Right lung (tissue), 5 donors: ENCODE results near the gene TOMM20. TPM values are rescaled to one million over a fixed set of nuclear protein-coding genes. Genes with fewer than 3 reads are reported as not detected.
"Not testable (repeated sequence)": the region's sequence is repeated elsewhere in the genome, so short reads cannot be mapped to it uniquely, and the experiment has no call there.

Source experiments
- DNase-seq, 2 donors: peaks; one replicate each; pipeline ENCODE4 v3.0.0-alpha.2; 2013
- polyA plus RNA-seq, 5 donors: library from polyadenylated mRNA; unstranded; fragments of 120-200 nt; gene quantifications; one replicate each; pipeline versions ENCODE4 v1.2.1 to v1.2.3, GENCODE V29; 2013; ENCODE audit warnings: inconsistent platforms in 1 of 5, low replicate concordance in 1 of 5; ENCODE audit not compliant: insufficient read length in 5 of 5, insufficient read depth in 1 of 5

The TOMM20 gene
- polyA plus RNA-seq, 5 donors: 160 to 195 (median 194) TPM

- DNase-seq: no peak
Measured at GRCh38 chr1:235105051-235106043, 23.3 kb downstream of the TOMM20 start.

GRCh38 chr1:235102993-235103411 is 25.6 kb downstream of the TOMM20 start:
- DNase-seq: no peak

- DNase-seq: no peak
Measured at GRCh38 chr1:235102259-235102582, 26.4 kb downstream of the TOMM20 start.

- no peak for DNase-seq
Measured at GRCh38 chr1:235101558-235102258, 26.9 kb downstream of the TOMM20 start.

GRCh38 chr1:235100194-235100772 is 28.4 kb downstream of the TOMM20 start:
- DNase-seq: no peak

GRCh38 chr1:235098991-235099390 is 29.6 kb downstream of the TOMM20 start:
- no peak for DNase-seq

- DNase-seq: no peak
Measured at GRCh38 chr1:235098547-235098946, 30.1 kb downstream of the TOMM20 start.

- not testable (repeated sequence) for DNase-seq
Measured at GRCh38 chr1:235097501-235097900, 31.1 kb downstream of the TOMM20 start.

- no peak for DNase-seq
Measured at GRCh38 chr1:235095938-235096562, 32.6 kb downstream of the TOMM20 start.

GRCh38 chr1:235093696-235094592 is 34.7 kb downstream of the TOMM20 start:
- no peak for DNase-seq

- no peak for DNase-seq
Measured at GRCh38 chr1:235093013-235093695, 35.5 kb downstream of the TOMM20 start.

- DNase-seq: not testable (repeated sequence)
Measured at GRCh38 chr1:235092415-235092814, 36.2 kb downstream of the TOMM20 start.

GRCh38 chr1:235092045-235092406 is 36.6 kb downstream of the TOMM20 start:
- not testable (repeated sequence) for DNase-seq

GRCh38 chr1:235091319-235092044 is 37.2 kb downstream of the TOMM20 start:
- not testable (repeated sequence) for DNase-seq

GRCh38 chr1:235090406-235091069 is 38.1 kb downstream of the TOMM20 start:
- no peak for DNase-seq

GRCh38 chr1:235088907-235089306 is 39.7 kb downstream of the TOMM20 start:
- no peak for DNase-seq

GRCh38 chr1:235088430-235088829 is 40.2 kb downstream of the TOMM20 start:
- no peak for DNase-seq

GRCh38 chr1:235087906-235088305 is 40.7 kb downstream of the TOMM20 start:
- DNase-seq: no peak
